C4-2B (cell line): ENCODE data around the gene LRRC4C.

Source experiments
- H3K27ac ChIP-seq: fragments of 450-650 bp; 2 replicates; pipeline ENCODE4 v1.5.1; 2017
- ZFX ChIP-seq: fragments of 450-650 bp; IDR thresholded peaks from 2 replicates; pipeline ENCODE4 v1.6.1; 2017
- TF ChIP-seq, protein P1 (sequence below): fragments of 450-650 bp; conservative IDR thresholded peaks from 2 replicates; pipeline ENCODE4 v1.5.1; 2017; ENCODE audit warnings: mild to moderate bottlenecking

The LRRC4C gene

DNA sequence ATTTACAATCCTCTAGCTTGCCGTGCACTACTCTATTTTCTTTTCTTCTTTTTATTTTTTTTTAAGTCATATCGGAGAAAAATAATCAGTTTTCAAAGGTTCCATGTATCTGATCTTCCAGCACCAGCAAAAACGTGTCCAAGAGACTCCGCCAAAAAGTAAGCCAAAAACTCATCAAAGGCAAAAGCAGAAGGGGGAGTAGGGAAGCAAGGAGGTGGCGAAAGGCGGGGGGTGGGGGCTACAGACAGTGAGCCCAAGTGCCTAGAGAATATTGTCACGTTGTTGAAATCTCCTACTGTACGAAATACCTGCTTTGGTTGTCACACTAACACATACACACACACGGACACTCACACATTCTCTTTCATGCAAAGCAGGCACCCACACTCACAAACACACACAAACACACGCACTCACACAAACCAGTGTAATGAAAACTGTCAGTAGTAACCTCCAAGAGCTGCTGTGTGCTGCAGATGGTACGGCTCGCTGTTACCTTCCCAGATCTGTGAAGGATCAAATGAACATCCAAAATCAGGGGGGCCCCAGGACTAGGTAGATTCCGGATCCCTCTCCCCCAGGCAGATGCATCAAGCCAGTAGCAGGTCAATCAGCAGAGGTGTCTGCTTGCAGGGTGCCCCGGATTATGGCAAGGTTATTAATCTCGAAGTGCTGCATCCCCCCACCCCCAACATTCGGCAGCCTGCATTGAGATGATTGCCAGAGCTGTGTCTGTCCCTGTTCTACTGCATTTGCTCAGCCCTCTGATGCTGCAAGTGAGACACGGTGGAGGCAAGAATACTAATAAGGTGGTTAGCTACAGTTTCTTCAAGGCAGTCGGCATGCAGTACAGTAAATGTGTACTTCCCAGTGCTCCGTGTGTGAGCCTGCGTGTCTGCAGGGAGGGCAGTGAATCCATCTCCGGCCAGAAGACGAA is at the start of gene LRRC4C:
LRRC4C (minus strand) TSS at position 188 of the 937 bp plus-strand sequence.
- no peak for TF ChIP-seq ZFX
- TF ChIP-seq, protein P1, sequence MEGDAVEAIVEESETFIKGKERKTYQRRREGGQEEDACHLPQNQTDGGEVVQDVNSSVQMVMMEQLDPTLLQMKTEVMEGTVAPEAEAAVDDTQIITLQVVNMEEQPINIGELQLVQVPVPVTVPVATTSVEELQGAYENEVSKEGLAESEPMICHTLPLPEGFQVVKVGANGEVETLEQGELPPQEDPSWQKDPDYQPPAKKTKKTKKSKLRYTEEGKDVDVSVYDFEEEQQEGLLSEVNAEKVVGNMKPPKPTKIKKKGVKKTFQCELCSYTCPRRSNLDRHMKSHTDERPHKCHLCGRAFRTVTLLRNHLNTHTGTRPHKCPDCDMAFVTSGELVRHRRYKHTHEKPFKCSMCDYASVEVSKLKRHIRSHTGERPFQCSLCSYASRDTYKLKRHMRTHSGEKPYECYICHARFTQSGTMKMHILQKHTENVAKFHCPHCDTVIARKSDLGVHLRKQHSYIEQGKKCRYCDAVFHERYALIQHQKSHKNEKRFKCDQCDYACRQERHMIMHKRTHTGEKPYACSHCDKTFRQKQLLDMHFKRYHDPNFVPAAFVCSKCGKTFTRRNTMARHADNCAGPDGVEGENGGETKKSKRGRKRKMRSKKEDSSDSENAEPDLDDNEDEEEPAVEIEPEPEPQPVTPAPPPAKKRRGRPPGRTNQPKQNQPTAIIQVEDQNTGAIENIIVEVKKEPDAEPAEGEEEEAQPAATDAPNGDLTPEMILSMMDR: no peak
- H3K27ac ChIP-seq: peak within 1 kb of the TSS; percentile 25

- TF ChIP-seq, protein P1: no peak
- no peak for TF ChIP-seq ZFX
- no peak overlapping the region for H3K27ac ChIP-seq
These were observed 48.7 kb upstream of the LRRC4C start for GRCh38 chr11:41508121-41508520.

- no peak overlapping the region; the same call in 1 of the 2 replicates for H3K27ac ChIP-seq
- TF ChIP-seq, protein P1: no peak
- TF ChIP-seq ZFX: no peak
These were observed 40.0 kb upstream of the LRRC4C start for GRCh38 chr11:41499429-41499828.

GRCh38 chr11:41498726-41499125 is 39.3 kb upstream of the LRRC4C start:
- H3K27ac ChIP-seq: no peak overlapping the region
- TF ChIP-seq, protein P1: peak; percentile 78
- no peak for TF ChIP-seq ZFX

DNA sequence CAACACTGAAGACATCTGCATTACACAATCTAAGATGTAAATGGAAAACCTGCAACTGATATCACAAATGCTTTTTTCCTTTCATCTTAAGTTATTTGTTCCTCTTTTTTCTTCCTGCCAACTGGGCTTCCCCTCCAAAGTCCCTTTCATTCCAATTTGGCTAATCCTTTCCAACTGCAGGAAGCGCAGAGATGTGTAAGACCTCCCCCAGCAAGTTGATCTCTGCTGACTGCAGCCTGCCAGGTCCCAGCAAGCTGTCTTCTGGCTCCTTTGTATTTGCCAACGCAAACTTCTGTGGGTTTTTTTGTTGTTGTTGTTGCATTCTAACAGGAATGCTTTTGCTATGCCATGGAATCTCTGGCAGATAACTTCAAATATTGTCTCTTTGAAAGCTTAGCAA is 38.5 kb upstream of the LRRC4C start:
- H3K27ac ChIP-seq: peak overlapping the region; percentile 38; the same call in 1 of the 2 replicates
- TF ChIP-seq, protein P1: no peak
- TF ChIP-seq ZFX: no peak

DNA sequence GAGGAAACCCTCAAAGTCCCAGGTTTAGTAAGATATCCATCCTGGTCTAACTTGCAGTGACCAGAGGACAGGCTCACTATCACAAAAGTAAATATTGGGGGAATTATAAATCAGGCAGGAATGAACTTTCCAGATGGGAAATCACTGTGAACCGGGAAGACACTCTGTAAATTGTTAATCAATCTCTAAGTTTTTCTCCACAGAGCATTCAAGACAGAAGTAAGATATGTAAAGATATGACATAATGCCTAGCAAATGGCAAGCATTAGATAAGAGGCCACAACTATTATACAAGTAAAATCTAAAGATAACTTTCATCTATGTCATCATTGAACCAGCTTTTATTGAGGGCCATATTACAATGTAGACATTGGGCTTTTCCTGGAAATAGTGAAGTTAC is 35.3 kb upstream of the LRRC4C start:
- no peak for TF ChIP-seq ZFX
- TF ChIP-seq, protein P1: no peak
- H3K27ac ChIP-seq: no peak overlapping the region

DNA sequence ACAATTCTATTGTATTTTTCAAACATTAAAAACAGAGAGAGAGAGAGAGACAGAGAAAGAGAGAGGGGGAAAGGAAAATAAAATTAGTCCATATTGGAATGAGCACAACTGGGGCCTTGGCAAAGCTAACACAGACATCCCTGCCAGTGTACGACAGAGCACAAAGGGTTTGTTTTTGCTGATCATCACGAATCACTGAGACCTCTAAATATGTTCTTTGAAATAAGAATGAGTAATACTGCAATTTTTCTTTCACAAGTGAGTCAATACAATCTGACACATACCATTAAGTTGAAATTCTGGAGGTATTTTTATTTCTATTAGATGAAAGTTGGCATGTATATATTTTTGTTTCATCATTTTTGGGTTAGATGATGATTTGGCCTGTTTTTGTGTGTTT is 27.0 kb upstream of the LRRC4C start:
- H3K27ac ChIP-seq: no peak overlapping the region
- TF ChIP-seq, protein P1: no peak
- TF ChIP-seq ZFX: no peak
